DMS153 treated with DMSO at 0.1 percent for 48 hours (cell line): ENCODE data around the gene CCDC12.
A peak's percentile ranks its signal among the peaks of the same experiment; 100 is the strongest.
"Not testable (repeated sequence)": the region's sequence is repeated elsewhere in the genome, so short reads cannot be mapped to it uniquely, and the experiment has no call there.

ENCODE experiments used
- DNase-seq: peaks from one replicate; lab custom pipeline; 2025; ENCODE audit not compliant: unreplicated experiment; lab: John Stamatoyannopoulos, UW

The CCDC12 gene

GRCh38 chr3:46925585-46925934, 51.0 kb downstream of the CCDC12 start:
- no peak for DNase-seq

- DNase-seq = no peak
These were observed 51.5 kb downstream of the CCDC12 start for GRCh38 chr3:46924921-46925584.

- no peak for DNase-seq
These were observed 52.8 kb downstream of the CCDC12 start for GRCh38 chr3:46923559-46924350.

GRCh38 chr3:46922871-46923558, 53.5 kb downstream of the CCDC12 start:
- DNase-seq = no peak

GRCh38 chr3:46922426-46922825, 54.1 kb downstream of the CCDC12 start:
- no peak for DNase-seq

GRCh38 chr3:46921871-46922271, 54.7 kb downstream of the CCDC12 start:
- no peak for DNase-seq

GRCh38 chr3:46921041-46921440, 55.5 kb downstream of the CCDC12 start:
- no peak for DNase-seq

GRCh38 chr3:46918634-46919033, 57.9 kb downstream of the CCDC12 start:
- no peak for DNase-seq

- no peak for DNase-seq
These were observed 58.3 kb downstream of the CCDC12 start for GRCh38 chr3:46918202-46918601.

- no peak for DNase-seq
These were observed 59.3 kb downstream of the CCDC12 start for GRCh38 chr3:46917257-46917656.

- DNase-seq = no peak
These were observed 59.7 kb downstream of the CCDC12 start for GRCh38 chr3:46916799-46917198.

- no peak for DNase-seq
These were observed 60.3 kb downstream of the CCDC12 start for GRCh38 chr3:46916278-46916677.

- DNase-seq = no peak
These were observed 61.2 kb downstream of the CCDC12 start for GRCh38 chr3:46915297-46915822.

- no peak for DNase-seq
These were observed 61.7 kb downstream of the CCDC12 start for GRCh38 chr3:46914849-46915248.

GRCh38 chr3:46913644-46914043, 62.9 kb downstream of the CCDC12 start:
- DNase-seq = peak; percentile 42

- DNase-seq = no peak
These were observed 63.6 kb downstream of the CCDC12 start for GRCh38 chr3:46912986-46913385.

GRCh38 chr3:46910914-46911313, 65.6 kb downstream of the CCDC12 start:
- not testable (repeated sequence) for DNase-seq

- no peak for DNase-seq
These were observed 66.3 kb downstream of the CCDC12 start for GRCh38 chr3:46910166-46910760.

- DNase-seq = peak; percentile 25
These were observed 66.9 kb downstream of the CCDC12 start for GRCh38 chr3:46909535-46910161.

GRCh38 chr3:46908986-46909534, 67.5 kb downstream of the CCDC12 start:
- DNase-seq = no peak
